Immature natural killer cell (primary cell): ENCODE measurements around the gene TNFRSF6B. TPM values are rescaled to one million over a fixed set of nuclear protein-coding genes. Genes with fewer than 3 reads are reported as not detected.
"Not testable (repeated sequence)": the region's sequence is repeated elsewhere in the genome, so short reads cannot be mapped to it uniquely, and the experiment has no call there.

Experiments
- DNase-seq, 3 donors: peaks; one replicate each; pipeline ENCODE4 v3.0.0; 2022; ENCODE audit warnings: mixed read lengths in 1 of 3
- H3K27ac Mint-ChIP-seq, 6 donors: one replicate each; pipeline ENCODE4 v1.8.0; 2020; ENCODE audit warnings: mixed read lengths in 6 of 6, mild to moderate bottlenecking in 5 of 6, inconsistent platforms in 4 of 6, moderate library complexity in 3 of 6
- H3K27me3 Mint-ChIP-seq, 3 donors: one replicate each; pipeline ENCODE4 v1.8.0; 2020 to 2021; ENCODE audit warnings: low read depth in 3 of 3, mild to moderate bottlenecking in 3 of 3, mixed read lengths in 3 of 3, moderate library complexity in 3 of 3, inconsistent platforms in 1 of 3
- H3K36me3 Mint-ChIP-seq, 3 donors: one replicate each; pipeline ENCODE4 v1.8.0; 2020; ENCODE audit warnings: mixed read lengths in 3 of 3, inconsistent platforms in 2 of 3, mild to moderate bottlenecking in 2 of 3
- H3K4me1 Mint-ChIP-seq, 2 donors: one replicate each; pipeline ENCODE4 v1.8.0; 2020; ENCODE audit warnings: inconsistent platforms in 2 of 2, mild to moderate bottlenecking in 2 of 2, mixed read lengths in 2 of 2, moderate library complexity in 1 of 2
- H3K4me3 Mint-ChIP-seq, 5 donors: one replicate each; pipeline ENCODE4 v1.8.0; 2020; ENCODE audit warnings: mild to moderate bottlenecking in 5 of 5, mixed read lengths in 5 of 5, inconsistent platforms in 3 of 5, moderate library complexity in 3 of 5
- H3K9me3 Mint-ChIP-seq, 6 donors: one replicate each; pipeline ENCODE4 v1.8.0; 2020; ENCODE audit warnings: mild to moderate bottlenecking in 6 of 6, mixed read lengths in 6 of 6, inconsistent platforms in 4 of 6, moderate library complexity in 3 of 6
- polyA plus RNA-seq, 3 donors: library from polyadenylated mRNA; unstranded; fragments of 300-500 nt; fragmentation: Illumina TruSeq; gene quantifications; one replicate each; pipeline ENCODE4 v1.2.3, GENCODE V29; 2021

The TNFRSF6B gene
- polyA plus RNA-seq, 3 donors from 2014 or later, result not detected

GRCh38 chr20:63667858-63668257 is 28.6 kb upstream of the TNFRSF6B start:
- no peak overlapping the region for H3K27ac Mint-ChIP-seq
- H3K4me1 Mint-ChIP-seq, result peaks cover 0 to 1% of the 10 kb centered on the region in 2 donors
- peaks cover 3 to 15% (median 4%) of the 10 kb centered on the region in 3 donors for H3K36me3 Mint-ChIP-seq
- H3K27me3 Mint-ChIP-seq, result peaks cover 0 to 4% (median 4%) of the 10 kb centered on the region in 3 donors
- H3K9me3 Mint-ChIP-seq, result no peaks in the 10 kb centered on the region
- no peak for DNase-seq
- H3K4me3 Mint-ChIP-seq, result no peak overlapping the region

- Mint-ChIP-seq H3K4me1 (peaks cover 0 to 1% of the 10 kb centered on the region in 2 donors), H3K4me3 (no peak overlapping the region), H3K27ac (peak overlapping the region in 1 of 6 donors; percentile 29), H3K27me3 (peaks cover 0 to 4% (median 4%) of the 10 kb centered on the region in 3 donors), H3K9me3 (no peaks in the 10 kb centered on the region), H3K36me3 (peaks cover 3 to 15% (median 4%) of the 10 kb centered on the region in 3 donors)
- no peak for DNase-seq
Observed at GRCh38 chr20:63668351-63668750, 28.1 kb upstream of the TNFRSF6B start.

GRCh38 chr20:63671695-63672094 is 24.8 kb upstream of the TNFRSF6B start:
- H3K27ac Mint-ChIP-seq, DNase-seq, H3K4me1 Mint-ChIP-seq, H3K9me3 Mint-ChIP-seq, H3K4me3 Mint-ChIP-seq, H3K27me3 Mint-ChIP-seq: not testable (repeated sequence)
- peaks cover 4 to 15% (median 7%) of the 10 kb centered on the region in 3 donors for H3K36me3 Mint-ChIP-seq

- Mint-ChIP-seq H3K27me3 (peaks cover 0 to 5% (median 4%) of the 10 kb centered on the region in 3 donors), H3K9me3 (no peaks in the 10 kb centered on the region), H3K4me1 (peaks cover 0 to 1% of the 10 kb centered on the region in 2 donors), H3K4me3 (no peak overlapping the region), H3K27ac (no peak overlapping the region), H3K36me3 (peaks cover 4 to 10% (median 7%) of the 10 kb centered on the region in 3 donors)
- DNase-seq, result no peak
Observed at GRCh38 chr20:63672666-63673065, 23.8 kb upstream of the TNFRSF6B start.

GRCh38 chr20:63673951-63674350 is 22.5 kb upstream of the TNFRSF6B start:
- H3K27ac Mint-ChIP-seq, result no peak overlapping the region
- H3K36me3 Mint-ChIP-seq, result peaks cover 0 to 12% (median 7%) of the 10 kb centered on the region in 3 donors
- peaks cover 0 to 1% of the 10 kb centered on the region in 2 donors for H3K4me1 Mint-ChIP-seq
- no peak overlapping the region for H3K4me3 Mint-ChIP-seq
- peaks cover 0 to 4% (median 2%) of the 10 kb centered on the region in 3 donors for H3K27me3 Mint-ChIP-seq
- no peak for DNase-seq
- no peaks in the 10 kb centered on the region for H3K9me3 Mint-ChIP-seq

- DNase-seq, result no peak
- H3K4me1 Mint-ChIP-seq, result no peaks in the 10 kb centered on the region
- peaks cover 0 to 4% (median 2%) of the 10 kb centered on the region in 3 donors for H3K27me3 Mint-ChIP-seq
- no peaks in the 10 kb centered on the region for H3K9me3 Mint-ChIP-seq
- no peak overlapping the region for H3K4me3 Mint-ChIP-seq
- peaks cover 0 to 7% (median 7%) of the 10 kb centered on the region in 3 donors for H3K36me3 Mint-ChIP-seq
- H3K27ac Mint-ChIP-seq, result no peak overlapping the region
Observed at GRCh38 chr20:63675681-63676368, 20.6 kb upstream of the TNFRSF6B start.

- Mint-ChIP-seq H3K4me3 (no peak overlapping the region), H3K36me3 (peaks cover 0 to 7% (median 7%) of the 10 kb centered on the region in 3 donors), H3K27me3 (peaks cover 0 to 3% (median 2%) of the 10 kb centered on the region in 3 donors), H3K9me3 (no peaks in the 10 kb centered on the region), H3K4me1 (no peaks in the 10 kb centered on the region), H3K27ac (no peak overlapping the region)
- no peak for DNase-seq
Observed at GRCh38 chr20:63678071-63678470, 18.4 kb upstream of the TNFRSF6B start.

- no peaks in the 10 kb centered on the region for H3K4me1 Mint-ChIP-seq
- DNase-seq, result no peak
- H3K27ac Mint-ChIP-seq, result peak overlapping the region in 1 of 6 donors; percentile 55
- no peak overlapping the region for H3K4me3 Mint-ChIP-seq
- peaks cover 0 to 2% (median 0%) of the 10 kb centered on the region in 3 donors for H3K27me3 Mint-ChIP-seq
- no peaks in the 10 kb centered on the region for H3K9me3 Mint-ChIP-seq
- H3K36me3 Mint-ChIP-seq, result peaks cover 4 to 12% (median 7%) of the 10 kb centered on the region in 3 donors
Observed at GRCh38 chr20:63678667-63679465, 17.6 kb upstream of the TNFRSF6B start.

- peaks cover 0 to 2% (median 2%) of the 10 kb centered on the region in 3 donors for H3K27me3 Mint-ChIP-seq
- no peak for DNase-seq
- no peaks in the 10 kb centered on the region for H3K9me3 Mint-ChIP-seq
- no peak overlapping the region for H3K27ac Mint-ChIP-seq
- no peak overlapping the region for H3K4me3 Mint-ChIP-seq
- H3K36me3 Mint-ChIP-seq, result peaks cover 4 to 13% (median 7%) of the 10 kb centered on the region in 3 donors
- no peaks in the 10 kb centered on the region for H3K4me1 Mint-ChIP-seq
Observed at GRCh38 chr20:63679799-63680305, 16.6 kb upstream of the TNFRSF6B start.

GRCh38 chr20:63680427-63680826 is 16.0 kb upstream of the TNFRSF6B start:
- Mint-ChIP-seq H3K27me3 (peaks cover 0 to 2% (median 2%) of the 10 kb centered on the region in 3 donors), H3K36me3 (peaks cover 4 to 13% (median 7%) of the 10 kb centered on the region in 3 donors), H3K4me1 (no peaks in the 10 kb centered on the region), H3K9me3 (no peaks in the 10 kb centered on the region), H3K27ac (no peak overlapping the region), H3K4me3 (no peak overlapping the region)
- DNase-seq, result no peak

- Mint-ChIP-seq H3K4me1 (no peaks in the 10 kb centered on the region), H3K4me3 (no peak overlapping the region), H3K27me3 (peaks cover 0 to 2% (median 2%) of the 10 kb centered on the region in 3 donors), H3K9me3 (no peaks in the 10 kb centered on the region), H3K27ac (no peak overlapping the region), H3K36me3 (peaks cover 4 to 9% (median 7%) of the 10 kb centered on the region in 3 donors)
- no peak for DNase-seq
Observed at GRCh38 chr20:63680857-63681608, 15.4 kb upstream of the TNFRSF6B start.

- no peak overlapping the region for H3K4me3 Mint-ChIP-seq
- H3K27ac Mint-ChIP-seq, result no peak overlapping the region
Observed at GRCh38 chr20:63681609-63682142, 14.8 kb upstream of the TNFRSF6B start.

More at GRCh38 chr20:63681609-63682142, 14.8 kb upstream of the TNFRSF6B start:
- no peaks in the 10 kb centered on the region for H3K9me3 Mint-ChIP-seq
- no peak for DNase-seq
- peaks cover 0 to under 1% of the 10 kb centered on the region in 2 donors for H3K4me1 Mint-ChIP-seq
- peaks cover 4 to 7% (median 6%) of the 10 kb centered on the region in 3 donors for H3K36me3 Mint-ChIP-seq
- peaks cover 0 to 2% (median 2%) of the 10 kb centered on the region in 3 donors for H3K27me3 Mint-ChIP-seq
